Fibroblast of skin of back (primary cell): ENCODE data around the gene RMDN2.
A peak's percentile ranks its signal among the peaks of the same experiment; 100 is the strongest.
"Not testable (repeated sequence)": the region's sequence is repeated elsewhere in the genome, so short reads cannot be mapped to it uniquely, and the experiment has no call there.

Source experiments
- DNase-seq: peaks from one replicate; pipeline ENCODE4 v3.0.0-alpha.2; 2013

RMDN2 gene

GRCh38 chr2:37934591-37935513 lies 9.8 kb downstream of the RMDN2 start:
- DNase-seq: no peak

DNA sequence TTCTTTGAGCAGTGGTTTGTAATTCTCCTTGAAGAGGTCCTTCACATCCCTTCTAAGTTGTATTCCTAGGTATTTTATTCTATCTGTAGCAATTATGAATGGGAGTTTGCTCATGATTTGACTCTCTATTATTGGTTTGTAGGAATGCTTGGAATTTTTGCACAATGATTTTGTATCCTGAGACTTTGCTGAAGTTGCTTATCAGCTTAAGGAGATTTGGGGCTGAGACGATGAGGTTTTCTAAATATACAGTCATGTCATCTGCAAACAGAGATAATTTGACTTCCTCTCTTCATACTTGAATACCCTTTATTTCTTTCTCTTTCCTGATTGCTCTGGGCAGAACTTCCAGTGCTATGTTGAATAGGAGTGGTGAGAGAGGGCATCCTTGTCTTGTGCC lies 12.5 kb downstream of the RMDN2 start:
- peak; percentile 10 for DNase-seq

- DNase-seq: not testable (repeated sequence)
Observed at GRCh38 chr2:37941267-37941666, 16.2 kb downstream of the RMDN2 start.

DNA sequence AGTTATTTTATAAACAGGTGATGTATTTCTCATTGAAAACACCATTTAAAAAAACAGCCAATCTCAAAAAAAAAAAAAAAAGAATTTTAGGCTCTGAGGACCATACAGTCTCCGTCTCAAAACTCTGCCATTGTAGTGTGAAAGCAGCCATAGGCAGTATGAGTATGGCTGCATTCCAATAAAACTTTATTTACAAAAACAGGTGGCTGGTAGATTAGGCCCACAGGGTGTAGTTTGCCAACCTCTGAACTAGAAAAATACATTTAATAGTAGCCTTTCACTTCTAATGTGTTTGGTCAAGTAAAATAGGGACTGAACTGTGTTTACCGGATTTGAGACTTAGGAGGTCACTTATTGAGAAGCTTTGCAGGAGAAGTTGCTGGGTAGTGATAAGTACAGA lies 19.2 kb downstream of the RMDN2 start:
- no peak for DNase-seq

- DNase-seq: no peak
Observed at GRCh38 chr2:37947306-37947705, 22.2 kb downstream of the RMDN2 start.

- not testable (repeated sequence) for DNase-seq
Observed at GRCh38 chr2:37962018-37962739, 37.1 kb downstream of the RMDN2 start.

GRCh38 chr2:37962740-37963121 lies 37.6 kb downstream of the RMDN2 start:
- DNase-seq: not testable (repeated sequence)

DNA sequence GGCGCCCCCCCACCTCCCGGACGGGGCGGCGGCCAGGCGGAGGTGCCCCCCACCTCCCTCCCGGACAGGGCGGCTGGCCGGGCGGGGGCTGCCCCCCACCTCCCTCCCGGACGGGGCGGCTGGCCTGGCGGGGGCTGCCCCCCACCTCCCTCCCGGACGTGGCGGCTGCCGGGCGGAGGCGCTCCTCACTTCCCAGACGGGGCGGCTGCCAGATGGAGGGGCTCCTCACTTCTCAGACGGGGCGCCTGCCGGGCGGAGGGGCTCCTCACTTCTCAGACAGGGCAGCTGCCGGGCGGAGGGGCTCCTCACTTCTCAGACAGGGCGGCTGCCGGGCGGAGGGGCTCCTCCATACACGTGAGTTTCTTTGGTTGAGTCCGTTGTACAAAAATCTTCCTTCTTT lies 38.8 kb downstream of the RMDN2 start:
- DNase-seq: not testable (repeated sequence)

DNA sequence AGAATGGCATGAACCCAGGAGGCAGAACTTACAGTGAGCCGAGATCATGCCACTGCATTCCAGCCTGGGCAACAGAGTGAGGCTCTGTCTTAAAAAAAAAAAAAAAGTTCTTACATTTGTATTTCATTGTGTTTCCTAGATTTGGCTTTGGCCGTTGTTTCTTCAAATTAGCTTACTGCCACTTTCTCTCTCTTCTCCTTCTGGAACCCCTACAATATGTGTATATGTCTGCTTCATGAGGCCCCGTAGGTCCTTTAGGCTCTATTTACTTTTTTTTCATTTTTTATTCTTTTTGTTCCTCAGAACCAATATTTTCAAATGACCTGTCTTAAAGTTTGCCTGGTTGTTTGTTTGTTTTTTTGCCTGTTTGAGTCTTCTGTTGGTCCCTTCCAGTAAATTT lies 41.2 kb downstream of the RMDN2 start:
- no peak for DNase-seq

- DNase-seq: no peak
Observed at GRCh38 chr2:37969731-37970130, 44.6 kb downstream of the RMDN2 start.

DNA sequence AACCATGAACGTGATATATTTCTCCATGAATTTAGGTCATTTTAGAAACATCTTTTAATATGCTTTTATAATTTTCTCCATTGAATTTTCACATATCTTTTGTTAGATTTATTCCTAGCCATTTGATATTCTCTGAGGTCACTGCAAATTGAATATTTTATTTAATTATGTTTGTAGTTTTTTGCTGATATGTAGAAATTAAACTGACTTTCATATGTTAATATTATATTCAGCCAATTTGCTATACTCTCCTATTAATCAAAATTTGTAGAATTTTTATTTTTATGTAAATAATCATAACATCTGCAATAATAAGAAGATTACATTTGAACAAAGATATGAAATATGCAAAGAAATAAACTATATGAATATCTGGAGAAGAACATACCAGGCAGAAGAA lies 46.9 kb downstream of the RMDN2 start:
- no peak for DNase-seq

DNA sequence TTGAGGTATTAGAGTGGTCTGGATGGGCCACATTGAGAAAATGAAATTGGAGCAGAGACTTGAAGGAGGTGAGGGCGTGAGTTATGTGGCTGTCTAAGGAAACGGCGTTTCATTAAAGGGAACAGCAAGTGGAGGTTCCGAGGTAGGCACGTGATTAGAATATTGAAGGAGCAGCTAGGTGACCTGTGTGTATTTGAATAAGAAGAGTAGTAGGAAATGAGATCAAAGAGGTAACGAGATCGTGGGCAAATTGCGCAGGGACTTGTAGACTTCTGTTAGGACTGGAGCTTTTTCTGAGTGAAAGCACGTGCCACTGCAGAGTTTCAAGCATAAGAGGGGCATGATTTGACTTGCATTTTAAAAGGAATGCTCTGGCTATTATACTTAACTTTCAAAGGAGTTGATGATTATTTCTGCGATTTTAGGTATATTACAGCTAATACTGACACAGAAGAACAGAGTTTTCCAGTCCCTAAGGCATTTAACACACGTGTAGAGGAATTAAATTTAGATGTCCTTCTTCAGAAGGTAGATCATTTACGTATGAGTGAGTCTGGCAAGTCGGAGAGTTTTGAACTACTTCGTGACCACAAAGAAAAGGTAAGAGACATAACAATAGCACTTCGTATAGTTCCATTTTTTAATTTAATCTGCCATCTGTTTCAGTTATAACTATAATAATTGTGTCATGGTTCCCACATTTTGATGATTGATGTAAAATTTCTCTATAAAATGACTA lies 48.7 kb downstream of the RMDN2 start:
- DNase-seq: no peak

- DNase-seq: no peak
Observed at GRCh38 chr2:37975808-37976207, 50.7 kb downstream of the RMDN2 start.

DNA sequence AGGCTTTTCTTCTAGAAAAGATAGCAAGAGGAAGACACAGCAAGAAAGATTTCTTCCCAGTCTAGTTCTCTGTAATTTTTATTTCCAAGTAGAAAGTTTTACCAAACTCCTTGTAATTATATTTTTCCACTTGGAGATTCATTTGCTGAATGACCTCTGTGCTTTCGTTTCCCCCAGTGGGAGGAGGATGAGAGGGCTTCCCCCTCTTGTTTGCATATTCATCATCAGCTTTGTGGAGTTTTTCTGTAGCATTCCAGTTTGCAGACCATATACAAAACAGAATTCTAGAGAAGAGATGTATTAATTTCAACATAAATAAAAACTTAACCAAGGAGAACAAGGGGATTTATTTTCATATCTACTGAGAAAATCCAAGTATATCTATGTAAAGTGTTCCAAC lies 51.3 kb downstream of the RMDN2 start:
- no peak for DNase-seq

GRCh38 chr2:37982147-37982582 lies 57.1 kb downstream of the RMDN2 start:
- peak; percentile 75 for DNase-seq

- no peak for DNase-seq
Observed at GRCh38 chr2:37982847-37983246, 57.8 kb downstream of the RMDN2 start.

DNA sequence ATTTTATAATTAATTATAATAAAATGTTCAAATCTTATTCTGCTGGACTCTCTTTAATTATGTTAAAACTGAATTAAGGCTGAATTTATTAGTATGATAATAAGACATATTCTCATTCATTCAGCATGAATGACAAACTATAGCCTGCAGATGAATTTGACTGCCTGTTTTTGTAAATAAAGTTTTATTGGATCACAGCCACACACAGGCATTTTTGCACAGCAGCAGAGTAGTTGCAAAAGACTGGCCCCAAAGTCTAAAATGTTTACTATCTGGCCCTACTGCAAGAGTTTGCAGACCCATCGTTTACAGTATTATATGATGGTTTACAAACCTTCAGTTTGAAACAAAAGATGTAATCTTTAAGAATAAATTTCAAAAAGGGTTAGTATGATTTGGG lies 58.6 kb downstream of the RMDN2 start:
- DNase-seq: no peak

- no peak for DNase-seq
Observed at GRCh38 chr2:37984176-37984575, 59.1 kb downstream of the RMDN2 start.

DNA sequence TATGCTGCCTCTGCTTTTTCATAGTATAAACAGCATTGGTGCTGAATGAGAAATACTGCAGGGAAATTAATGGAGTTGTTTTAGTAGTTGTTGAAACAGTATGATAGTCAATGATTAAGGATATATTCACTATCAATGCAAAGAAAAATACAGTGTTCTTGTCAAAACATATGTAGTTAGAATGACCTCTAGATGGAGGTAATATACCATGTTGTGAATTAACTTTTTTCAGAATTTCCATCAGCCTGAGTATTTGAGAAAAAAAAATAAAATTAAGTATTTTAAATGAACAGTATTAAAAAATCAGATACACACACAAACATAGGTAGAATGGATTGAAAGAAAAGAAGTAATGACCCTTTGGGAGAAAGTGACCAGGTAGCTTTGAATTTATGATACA lies 59.5 kb downstream of the RMDN2 start:
- DNase-seq: peak; percentile 22

DNA sequence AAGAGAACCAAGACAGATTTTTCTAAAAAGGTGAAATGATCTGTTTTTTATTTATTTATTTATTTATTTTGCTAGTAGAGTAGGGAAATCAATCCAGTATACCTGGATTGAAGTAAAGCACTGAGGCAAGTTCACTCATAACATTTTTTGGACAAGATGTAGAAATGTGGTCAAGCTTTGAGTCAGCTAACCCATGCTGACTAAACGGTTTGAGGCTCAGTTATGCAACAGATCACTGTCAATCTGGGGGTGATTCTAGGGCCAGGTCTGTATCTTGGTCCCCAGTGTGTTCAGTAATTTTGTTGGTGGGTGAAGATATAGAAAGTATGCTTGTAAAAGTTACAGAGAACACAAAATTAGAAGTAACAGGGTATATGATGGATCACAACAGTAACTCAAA lies 60.2 kb downstream of the RMDN2 start:
- DNase-seq: peak; percentile 36

DNA sequence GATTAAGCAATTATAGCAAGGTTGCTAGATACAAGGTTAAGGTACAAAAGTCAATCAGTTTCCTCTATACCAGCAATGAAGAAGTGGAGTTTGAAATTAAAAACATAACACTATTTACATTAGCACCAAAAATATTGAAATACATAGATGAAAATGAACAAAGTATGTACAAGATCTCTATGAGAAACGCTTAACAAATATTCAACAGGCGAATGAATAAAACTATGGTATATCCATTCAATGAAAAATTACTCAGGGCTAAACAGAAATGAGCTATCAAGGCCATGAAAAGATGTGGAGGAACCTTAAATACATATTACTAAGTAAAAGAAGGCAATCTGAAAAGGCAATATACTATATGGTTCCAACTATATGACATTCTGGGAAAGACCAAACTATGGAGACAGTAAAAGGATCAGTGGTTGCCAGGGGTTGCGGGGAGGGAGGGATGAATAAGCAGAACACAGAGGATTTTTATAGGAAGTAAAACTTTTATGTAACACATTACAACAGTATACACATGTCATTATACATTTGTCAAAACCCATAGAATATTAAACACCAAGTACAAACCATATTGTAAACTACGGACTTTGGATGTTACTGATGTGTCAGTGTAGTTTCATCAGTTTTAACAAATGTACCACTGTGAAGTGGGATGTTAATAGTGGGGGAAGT lies 62.1 kb downstream of the RMDN2 start:
- no peak for DNase-seq

- DNase-seq: no peak
Observed at GRCh38 chr2:37992601-37993000, 67.5 kb downstream of the RMDN2 start.

- DNase-seq: peak; percentile 15
Observed at GRCh38 chr2:37993143-37993542, 68.1 kb downstream of the RMDN2 start.
